ENCODE measurements around the gene NARF.
A peak's percentile ranks its signal among the peaks of the same experiment; 100 is the strongest.

Gene NARF

GRCh38 chr17:82495844-82496528, 37.4 kb downstream of the NARF start:
- DNase-seq (ENCODE audit: low read depth): no peak
- in situ Hi-C loops (cut with HindIII; ENCODE audit: low sequenced_read_pairs): no loop called here
- H3K4me3 ChIP-seq (ENCODE audit: low read depth, low read length): no peak overlapping the region
- no peak for TF ChIP-seq CTCF (IDR thresholded peaks at IDR 0.05; ENCODE audit: low read depth, low read length, missing control alignments)

- TF ChIP-seq CTCF (IDR thresholded peaks at IDR 0.05; ENCODE audit: low read depth, low read length, missing control alignments): no peak
- peak overlapping the region; percentile 61 for H3K4me3 ChIP-seq (ENCODE audit: low read depth, low read length)
- DNase-seq (ENCODE audit: low read depth): peak; percentile 73
- in situ Hi-C loops (cut with HindIII; ENCODE audit: low sequenced_read_pairs): no loop called here
Measured at GRCh38 chr17:82496529-82497434, 38.2 kb downstream of the NARF start.

- in situ Hi-C loops (cut with HindIII; ENCODE audit: low sequenced_read_pairs): no loop called here
- TF ChIP-seq CTCF (IDR thresholded peaks at IDR 0.05; ENCODE audit: low read depth, low read length, missing control alignments): no peak
- no peak for DNase-seq (ENCODE audit: low read depth)
- H3K4me3 ChIP-seq (ENCODE audit: low read depth, low read length): peak overlapping the region; percentile 44
Measured at GRCh38 chr17:82497483-82498405, 39.2 kb downstream of the NARF start.

GRCh38 chr17:82502207-82502606, 43.7 kb downstream of the NARF start:
- TF ChIP-seq CTCF (IDR thresholded peaks at IDR 0.05; ENCODE audit: low read depth, low read length, missing control alignments): no peak
- in situ Hi-C loops (cut with HindIII; ENCODE audit: low sequenced_read_pairs): no loop called here
- DNase-seq (ENCODE audit: low read depth): no peak
- H3K4me3 ChIP-seq (ENCODE audit: low read depth, low read length): no peak overlapping the region

GRCh38 chr17:82503094-82503727, 44.7 kb downstream of the NARF start:
- H3K4me3 ChIP-seq (ENCODE audit: low read depth, low read length): no peak overlapping the region
- TF ChIP-seq CTCF (IDR thresholded peaks at IDR 0.05; ENCODE audit: low read depth, low read length, missing control alignments): no peak
- DNase-seq (ENCODE audit: low read depth): no peak
- in situ Hi-C loops (cut with HindIII; ENCODE audit: low sequenced_read_pairs): no loop called here
